ENCODE results near the gene FAIM. TPM values are rescaled to one million over a fixed set of nuclear protein-coding genes. Genes with fewer than 3 reads are reported as not detected.

FAIM gene
- total and polyA plus RNA-seq, 4 donors: 14.9 to 28.6 (median 19.4) TPM

- H3K27me3 ChIP-seq (ENCODE audit: control insufficient read depth in 3 of 3, insufficient read depth in 3 of 3, low read length in 2 of 3): no peaks in the 10 kb centered on the region
- H3K36me3 ChIP-seq (ENCODE audit: control insufficient read depth in 4 of 4, insufficient read depth in 4 of 4, low read length in 4 of 4): no peaks in the 10 kb centered on the region
- no peak for ATAC-seq (ENCODE audit: insufficient read depth, low FRiP score)
- H3K9ac ChIP-seq (ENCODE audit: insufficient read depth in 1 of 2, low read length in 2 of 2): no peak overlapping the region
- H3K4me3 ChIP-seq: no peak overlapping the region
- no peak for DNase-seq
- H3K4me1 ChIP-seq (ENCODE audit: control insufficient read depth in 5 of 5, insufficient read depth in 5 of 5, low read length in 5 of 5): no peaks in the 10 kb centered on the region
- no peak for TF ChIP-seq CTCF (IDR thresholded peaks at IDR 0.05; ENCODE audit: control extremely low read depth, extremely low read depth)
- H3K27ac ChIP-seq (ENCODE audit: low read depth in 1 of 2, low read length in 1 of 2): no peak overlapping the region
- WGBS, 2 donors: 84 to 89% methylated on average over 4 of the region's 4 CpGs
- H3K9me3 ChIP-seq (ENCODE audit: control insufficient read depth in 4 of 4, insufficient read depth in 3 of 4, low read length in 3 of 4): peaks cover 0 to 17% (median 2%) of the 10 kb centered on the region in 4 donors
Observed at GRCh38 chr3:138642226-138642926, 33.8 kb downstream of the FAIM start.

- no peaks in the 10 kb centered on the region for H3K27me3 ChIP-seq (ENCODE audit: control insufficient read depth in 3 of 3, insufficient read depth in 3 of 3, low read length in 2 of 3)
- no peak overlapping the region for H3K9ac ChIP-seq (ENCODE audit: insufficient read depth in 1 of 2, low read length in 2 of 2)
- no peak overlapping the region for H3K27ac ChIP-seq (ENCODE audit: low read depth in 1 of 2, low read length in 1 of 2)
- WGBS, 2 donors: 97 to 99% methylated on average over 1 of the region's 1 CpG
- H3K9me3 ChIP-seq (ENCODE audit: control insufficient read depth in 4 of 4, insufficient read depth in 3 of 4, low read length in 3 of 4): peaks cover 0 to 17% (median 2%) of the 10 kb centered on the region in 4 donors
- DNase-seq (no peak), ATAC-seq (ENCODE audit: insufficient read depth, low FRiP score) (no peak)
- H3K4me3 ChIP-seq: no peak overlapping the region
- no peak for TF ChIP-seq CTCF (IDR thresholded peaks at IDR 0.05; ENCODE audit: control extremely low read depth, extremely low read depth)
- no peaks in the 10 kb centered on the region for H3K4me1 ChIP-seq (ENCODE audit: control insufficient read depth in 5 of 5, insufficient read depth in 5 of 5, low read length in 5 of 5)
- no peaks in the 10 kb centered on the region for H3K36me3 ChIP-seq (ENCODE audit: control insufficient read depth in 4 of 4, insufficient read depth in 4 of 4, low read length in 4 of 4)
Observed at GRCh38 chr3:138642927-138643253, 34.3 kb downstream of the FAIM start.

GRCh38 chr3:138646008-138646407 lies 37.4 kb downstream of the FAIM start:
- H3K36me3 ChIP-seq (ENCODE audit: control insufficient read depth in 4 of 4, insufficient read depth in 4 of 4, low read length in 4 of 4): peaks cover 0 to 14% (median 5%) of the 10 kb centered on the region in 4 donors
- no peak overlapping the region for H3K9ac ChIP-seq (ENCODE audit: insufficient read depth in 1 of 2, low read length in 2 of 2)
- no peak overlapping the region for H3K27ac ChIP-seq (ENCODE audit: low read depth in 1 of 2, low read length in 1 of 2)
- H3K4me3 ChIP-seq: no peak overlapping the region
- no peak for DNase-seq
- H3K4me1 ChIP-seq (ENCODE audit: control insufficient read depth in 5 of 5, insufficient read depth in 5 of 5, low read length in 5 of 5): no peaks in the 10 kb centered on the region
- H3K9me3 ChIP-seq (ENCODE audit: control insufficient read depth in 4 of 4, insufficient read depth in 3 of 4, low read length in 3 of 4): peaks cover 0 to 17% (median 7%) of the 10 kb centered on the region in 4 donors
- no peaks in the 10 kb centered on the region for H3K27me3 ChIP-seq (ENCODE audit: control insufficient read depth in 3 of 3, insufficient read depth in 3 of 3, low read length in 2 of 3)
- no peak for TF ChIP-seq CTCF (IDR thresholded peaks at IDR 0.05; ENCODE audit: control extremely low read depth, extremely low read depth)
- no peak for ATAC-seq (ENCODE audit: insufficient read depth, low FRiP score)

- ATAC-seq (ENCODE audit: insufficient read depth, low FRiP score): no peak
- Histone ChIP-seq H3K4me1 (ENCODE audit: control insufficient read depth in 5 of 5, insufficient read depth in 5 of 5, low read length in 5 of 5) (no peaks in the 10 kb centered on the region), H3K9me3 (ENCODE audit: control insufficient read depth in 4 of 4, insufficient read depth in 3 of 4, low read length in 3 of 4) (peaks cover 0 to 17% (median 7%) of the 10 kb centered on the region in 4 donors), H3K27ac (ENCODE audit: low read depth in 1 of 2, low read length in 1 of 2) (no peak overlapping the region), H3K9ac (ENCODE audit: insufficient read depth in 1 of 2, low read length in 2 of 2) (no peak overlapping the region), H3K36me3 (ENCODE audit: control insufficient read depth in 4 of 4, insufficient read depth in 4 of 4, low read length in 4 of 4) (peaks cover 0 to 15% (median 5%) of the 10 kb centered on the region in 4 donors), H3K27me3 (ENCODE audit: control insufficient read depth in 3 of 3, insufficient read depth in 3 of 3, low read length in 2 of 3) (no peaks in the 10 kb centered on the region), H3K4me3 (no peak overlapping the region)
- no peak for DNase-seq
- TF ChIP-seq CTCF (IDR thresholded peaks at IDR 0.05; ENCODE audit: control extremely low read depth, extremely low read depth): no peak
Observed at GRCh38 chr3:138646513-138646912, 37.9 kb downstream of the FAIM start.
